Smooth muscle cell (in vitro differentiated cells): ENCODE results near the gene KLHL18. TPM values are rescaled to one million over a fixed set of nuclear protein-coding genes. Genes with fewer than 3 reads are reported as not detected.
A peak's percentile ranks its signal among the peaks of the same experiment; 100 is the strongest.

Source experiments
- DNase-seq: peaks from one replicate; lab custom pipeline; 2025; ENCODE audit not compliant: unreplicated experiment; lab: John Stamatoyannopoulos, UW
- H2AFZ ChIP-seq: fragments of 200-600 bp; sonication (generic); 2 replicates; pipeline ENCODE4 v1.6.0; 2016; ENCODE audit warnings: antibody characterized with exemption, low read depth, mild to moderate bottlenecking
- H3F3A ChIP-seq: fragments of 200-600 bp; sonication (generic); 2 replicates; pipeline ENCODE4 v1.6.0; 2017; ENCODE audit warnings: antibody characterized with exemption, low read depth
- H3K27ac ChIP-seq: fragments of 200-600 bp; sonication (generic); 2 replicates; pipeline ENCODE4 v1.5.1; 2016; ENCODE audit warnings: low read depth, mild to moderate bottlenecking
- H3K27me3 ChIP-seq: fragments of 200-600 bp; sonication (generic); 2 replicates; pipeline ENCODE4 v1.6.1; 2016; ENCODE audit warnings: low read depth, mild to moderate bottlenecking
- H3K36me3 ChIP-seq: fragments of 200-600 bp; sonication (generic); 2 replicates; pipeline ENCODE4 v1.5.1; 2016; ENCODE audit warnings: low read depth
- H3K4me1 ChIP-seq: fragments of 200-600 bp; sonication (generic); 2 replicates; pipeline ENCODE4 v1.5.1; 2016; ENCODE audit warnings: low read depth
- H3K4me2 ChIP-seq: fragments of 200-600 bp; sonication (generic); 2 replicates; pipeline ENCODE4 v1.6.0; 2016; ENCODE audit warnings: mild to moderate bottlenecking
- H3K4me3 ChIP-seq: fragments of 200-600 bp; sonication (generic); 2 replicates; pipeline ENCODE4 v1.5.1; 2016; ENCODE audit warnings: mild to moderate bottlenecking
- H3K79me2 ChIP-seq: fragments of 200-600 bp; sonication (generic); 2 replicates; pipeline ENCODE4 v1.6.0; 2016; ENCODE audit warnings: low read depth, mild to moderate bottlenecking
- H3K9ac ChIP-seq: fragments of 200-600 bp; sonication (generic); 2 replicates; pipeline ENCODE4 v1.6.0; 2016; ENCODE audit warnings: low read depth
- H3K9me3 ChIP-seq: fragments of 200-600 bp; sonication (generic); replicated peaks from 2 replicates; pipeline ENCODE4 v1.5.1; 2016; ENCODE audit warnings: low read depth
- H4K20me1 ChIP-seq: fragments of 200-600 bp; sonication (generic); 2 replicates; pipeline ENCODE4 v1.6.0; 2016; ENCODE audit warnings: low read depth
- WGBS: methylation state at CpG from one replicate; pipeline ENCODE4 v1.1.7; 2016; ENCODE audit warnings: low lambda C conversion rate; 5-methylcytosine and 5-hydroxymethylcytosine counted together
- polyA plus RNA-seq: library from polyadenylated mRNA; unstranded; fragments of >200 nt; fragmentation: Nextera tagmentation; extraction: Ambion mirVana; gene quantifications from 2 replicates; pipeline ENCODE4 v1.2.1, GENCODE V29; 2016
- total RNA-seq: library from RNA; depleted of rRNA; stranded (reverse); fragments of >200 nt; gene quantifications from 2 replicates; pipeline ENCODE4 v1.2.3, GENCODE V29; 2014
- TF ChIP-seq, protein P1 (sequence below): fragments of 200-600 bp; sonication (generic); IDR thresholded peaks from 2 replicates; pipeline ENCODE4 v1.5.1; 2017; ENCODE audit warnings: borderline replicate concordance, mild to moderate bottlenecking, antibody characterized with exemption; ENCODE audit not compliant: insufficient read depth, poor library complexity, severe bottlenecking

KLHL18 gene
- total and polyA plus RNA-seq, 2 experiments from 2014 or later = 17.6 to 17.8 TPM

DNA sequence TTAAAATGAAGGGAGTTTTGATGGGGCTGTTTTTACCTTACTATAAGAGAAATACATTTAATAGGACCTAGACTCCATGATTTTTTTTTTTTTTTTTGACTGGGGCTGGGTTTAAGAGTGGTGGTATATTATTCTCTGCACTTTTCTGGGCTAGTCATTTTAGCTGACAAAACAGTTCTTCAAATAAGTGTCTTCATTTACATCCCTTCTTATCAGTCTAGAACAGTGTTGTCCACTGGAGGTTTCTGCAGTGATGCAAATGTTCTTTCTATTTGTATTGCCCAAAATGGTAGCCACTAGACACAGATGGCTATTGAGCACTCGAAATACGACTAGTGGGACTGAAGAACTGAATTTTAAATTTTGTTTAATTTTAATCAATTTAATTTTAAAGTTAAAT, 37.2 kb downstream of the KLHL18 start:
- no peaks in the 10 kb centered on the region for H3K36me3 ChIP-seq
- peaks cover 51% of the 10 kb centered on the region for H4K20me1 ChIP-seq
- WGBS = 50% methylated on average over 2 of the region's 2 CpGs

DNA sequence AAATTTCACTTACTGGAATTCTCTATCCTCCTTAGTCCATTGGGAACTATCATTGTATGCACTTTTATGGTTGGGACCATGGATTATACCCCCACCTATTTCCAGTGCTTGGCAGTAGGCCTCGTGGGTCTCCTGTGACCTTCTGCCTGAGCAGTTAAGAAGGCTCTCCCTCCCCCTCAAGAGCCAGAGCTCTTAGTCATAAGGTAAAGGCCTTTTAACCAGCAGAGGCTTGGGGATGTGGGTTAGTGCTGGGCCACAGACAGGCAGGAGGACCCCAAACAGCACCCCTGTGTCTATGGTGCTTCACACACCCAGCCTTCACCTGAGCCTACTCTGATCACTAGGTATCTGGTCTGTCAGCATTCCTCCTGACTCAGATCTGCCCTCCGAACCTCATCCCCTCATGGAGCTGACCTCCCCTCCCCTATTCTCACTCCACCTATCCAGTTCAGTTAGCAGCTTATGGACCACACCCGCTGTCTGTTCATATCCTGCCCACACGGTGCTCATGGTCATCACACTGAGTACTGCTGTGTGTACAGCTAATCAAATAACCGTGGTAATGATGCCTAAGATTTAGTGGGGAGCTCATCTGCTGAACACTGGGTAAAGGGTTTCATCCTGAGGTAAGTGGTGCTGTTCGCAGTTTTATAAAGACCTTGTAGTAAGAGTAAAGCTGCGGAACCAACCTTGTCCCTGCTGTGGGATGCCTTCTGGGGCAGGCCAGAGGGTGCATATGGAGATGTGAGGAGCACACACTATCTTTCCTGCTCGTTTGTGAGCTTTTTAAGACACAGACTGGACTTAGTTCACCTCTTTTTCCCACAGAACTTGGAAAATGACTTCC, 40.9 kb downstream of the KLHL18 start:
- Histone ChIP-seq H2AFZ (no peak overlapping the region), H3K36me3 (no peaks in the 10 kb centered on the region), H3F3A (peaks cover 4% of the 10 kb centered on the region), H3K9me3 (no peaks in the 10 kb centered on the region), H3K4me2 (no peak overlapping the region), H3K9ac (no peak overlapping the region), H3K27me3 (no peaks in the 10 kb centered on the region), H3K27ac (peak overlapping the region; percentile 33), H3K4me1 (no peaks in the 10 kb centered on the region), H3K4me3 (no peak overlapping the region), H4K20me1 (peaks cover 29% of the 10 kb centered on the region), H3K79me2 (no peaks in the 10 kb centered on the region)
- no peak for DNase-seq
- WGBS = 66% methylated on average over 8 of the region's 8 CpGs
- TF ChIP-seq, protein P1, sequence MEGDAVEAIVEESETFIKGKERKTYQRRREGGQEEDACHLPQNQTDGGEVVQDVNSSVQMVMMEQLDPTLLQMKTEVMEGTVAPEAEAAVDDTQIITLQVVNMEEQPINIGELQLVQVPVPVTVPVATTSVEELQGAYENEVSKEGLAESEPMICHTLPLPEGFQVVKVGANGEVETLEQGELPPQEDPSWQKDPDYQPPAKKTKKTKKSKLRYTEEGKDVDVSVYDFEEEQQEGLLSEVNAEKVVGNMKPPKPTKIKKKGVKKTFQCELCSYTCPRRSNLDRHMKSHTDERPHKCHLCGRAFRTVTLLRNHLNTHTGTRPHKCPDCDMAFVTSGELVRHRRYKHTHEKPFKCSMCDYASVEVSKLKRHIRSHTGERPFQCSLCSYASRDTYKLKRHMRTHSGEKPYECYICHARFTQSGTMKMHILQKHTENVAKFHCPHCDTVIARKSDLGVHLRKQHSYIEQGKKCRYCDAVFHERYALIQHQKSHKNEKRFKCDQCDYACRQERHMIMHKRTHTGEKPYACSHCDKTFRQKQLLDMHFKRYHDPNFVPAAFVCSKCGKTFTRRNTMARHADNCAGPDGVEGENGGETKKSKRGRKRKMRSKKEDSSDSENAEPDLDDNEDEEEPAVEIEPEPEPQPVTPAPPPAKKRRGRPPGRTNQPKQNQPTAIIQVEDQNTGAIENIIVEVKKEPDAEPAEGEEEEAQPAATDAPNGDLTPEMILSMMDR = no peak

More for the DNA sequence above, 37.2 kb downstream of the KLHL18 start:
- no peaks in the 10 kb centered on the region for H3K79me2 ChIP-seq
- no peaks in the 10 kb centered on the region for H3K9me3 ChIP-seq
- no peak overlapping the region for H3K9ac ChIP-seq
- TF ChIP-seq, protein P1 = no peak
- peaks cover 4% of the 10 kb centered on the region for H3F3A ChIP-seq
- no peak overlapping the region for H2AFZ ChIP-seq
- H3K27ac ChIP-seq = no peak overlapping the region
- DNase-seq = no peak
- no peaks in the 10 kb centered on the region for H3K27me3 ChIP-seq
- H3K4me2 ChIP-seq = no peak overlapping the region
- H3K4me3 ChIP-seq = no peak overlapping the region
- H3K4me1 ChIP-seq = no peaks in the 10 kb centered on the region

DNA sequence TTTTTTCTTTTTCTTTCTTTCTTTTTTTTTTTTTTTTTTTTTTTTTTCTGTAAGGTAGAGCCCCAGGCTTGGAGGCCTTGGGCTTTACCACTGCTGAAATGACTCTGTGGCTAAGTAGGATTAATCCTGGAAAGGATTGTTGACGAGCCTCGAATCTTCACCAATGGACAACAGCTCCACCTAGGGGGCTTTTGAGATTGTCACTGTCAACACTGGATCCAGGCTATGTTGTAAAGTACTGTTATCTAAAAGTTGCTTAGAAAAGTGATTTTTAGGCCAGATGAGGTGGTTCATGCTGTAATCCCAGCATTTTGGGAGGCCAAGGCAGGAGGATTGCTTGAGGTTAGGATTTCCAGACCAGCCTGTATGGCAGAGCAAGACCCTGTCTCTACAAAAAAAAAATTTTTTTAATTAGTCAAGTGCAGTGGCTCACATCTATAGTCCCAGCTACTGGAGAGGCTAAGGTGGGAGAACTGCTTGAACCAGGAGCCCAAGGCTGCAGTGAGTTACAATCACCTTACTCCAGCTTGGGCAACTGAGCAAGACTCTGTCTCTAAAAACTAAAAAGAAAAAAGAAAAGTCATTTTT, 41.6 kb downstream of the KLHL18 start:
- Histone ChIP-seq H3K36me3 (no peaks in the 10 kb centered on the region), H4K20me1 (peaks cover 22% of the 10 kb centered on the region), H3K4me2 (no peak overlapping the region), H2AFZ (no peak overlapping the region), H3K4me3 (no peak overlapping the region), H3K9ac (no peak overlapping the region), H3K9me3 (no peaks in the 10 kb centered on the region), H3F3A (peaks cover 4% of the 10 kb centered on the region), H3K4me1 (no peaks in the 10 kb centered on the region), H3K79me2 (no peaks in the 10 kb centered on the region), H3K27me3 (no peaks in the 10 kb centered on the region), H3K27ac (peak overlapping the region; percentile 33)
- DNase-seq = no peak
- 0% methylated on average over 2 of the region's 2 CpGs for WGBS
- TF ChIP-seq, protein P1 = peak; percentile 73
